Left forelimb (tissue), 1 donor: ENCODE measurements around the gene TSPYL1.

Experiments
- DNase-seq: peaks from one replicate; pipeline ENCODE4 v3.0.0-alpha.2; 2018; ENCODE audit warnings: low spot score

Gene TSPYL1

GRCh38 chr6:116256694-116257093 lies 23.0 kb downstream of the TSPYL1 start:
- DNase-seq, result no peak

- no peak for DNase-seq
These were observed 24.4 kb downstream of the TSPYL1 start for GRCh38 chr6:116255246-116255800.

DNA sequence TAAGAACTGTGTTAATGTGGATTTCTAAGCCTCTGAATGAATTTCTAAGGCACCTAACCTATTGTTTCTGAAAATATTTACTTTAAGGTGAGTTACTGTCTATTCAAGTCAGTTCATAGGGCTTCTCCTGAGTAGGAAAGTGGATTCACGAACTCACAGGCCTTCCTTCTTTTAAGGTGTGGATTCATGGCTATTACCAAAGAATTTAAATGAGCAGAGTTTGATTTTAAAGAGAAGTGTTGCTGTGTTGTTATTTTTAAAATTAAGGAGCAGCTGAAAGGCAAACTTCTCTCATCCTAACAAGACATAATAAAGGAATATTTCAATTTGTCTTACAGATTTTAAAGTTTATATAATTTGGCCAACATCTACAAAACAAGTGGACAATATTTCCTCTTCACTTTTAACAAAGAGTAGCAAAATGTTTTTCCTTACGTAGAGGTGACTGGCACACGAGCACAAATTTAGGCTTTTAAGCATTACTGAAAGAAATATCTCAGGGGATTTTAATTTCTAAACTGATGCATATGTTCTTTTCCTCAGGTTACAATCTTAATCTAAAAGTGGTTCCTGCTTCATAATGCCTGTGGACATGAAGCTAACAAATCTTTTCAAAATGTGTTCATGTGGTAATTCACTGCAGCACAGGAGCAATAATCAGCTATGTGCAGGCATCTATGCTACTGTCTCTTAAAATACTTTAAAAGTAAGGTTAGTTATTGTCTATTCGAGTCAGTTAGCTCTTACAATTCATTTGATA lies 25.3 kb downstream of the TSPYL1 start:
- no peak for DNase-seq

GRCh38 chr6:116253505-116254296 lies 26.0 kb downstream of the TSPYL1 start, which contains the start of gene TSPYL4:
TSS of gene TSPYL4 (minus strand) at chr6:116254075. CDS start at chr6:116254008, 67 bp downstream.
- peak; percentile 94 for DNase-seq

DNA sequence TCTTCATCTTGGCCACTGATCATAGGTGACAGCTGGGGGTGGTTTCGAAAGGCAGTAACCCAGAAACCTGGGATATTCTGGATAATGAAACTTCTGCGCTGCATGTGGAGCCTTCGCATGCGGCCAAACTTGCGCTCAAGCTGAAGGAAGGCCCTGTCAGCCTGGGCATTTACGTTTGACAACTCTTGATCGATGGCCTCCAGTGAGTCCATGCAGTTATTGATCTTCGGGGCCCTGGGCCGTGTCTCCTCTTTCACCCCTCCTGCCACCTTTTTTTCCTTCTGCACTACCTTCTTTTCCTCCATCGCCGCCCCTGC lies 26.6 kb downstream of the TSPYL1 start:
- DNase-seq, result no peak

DNA sequence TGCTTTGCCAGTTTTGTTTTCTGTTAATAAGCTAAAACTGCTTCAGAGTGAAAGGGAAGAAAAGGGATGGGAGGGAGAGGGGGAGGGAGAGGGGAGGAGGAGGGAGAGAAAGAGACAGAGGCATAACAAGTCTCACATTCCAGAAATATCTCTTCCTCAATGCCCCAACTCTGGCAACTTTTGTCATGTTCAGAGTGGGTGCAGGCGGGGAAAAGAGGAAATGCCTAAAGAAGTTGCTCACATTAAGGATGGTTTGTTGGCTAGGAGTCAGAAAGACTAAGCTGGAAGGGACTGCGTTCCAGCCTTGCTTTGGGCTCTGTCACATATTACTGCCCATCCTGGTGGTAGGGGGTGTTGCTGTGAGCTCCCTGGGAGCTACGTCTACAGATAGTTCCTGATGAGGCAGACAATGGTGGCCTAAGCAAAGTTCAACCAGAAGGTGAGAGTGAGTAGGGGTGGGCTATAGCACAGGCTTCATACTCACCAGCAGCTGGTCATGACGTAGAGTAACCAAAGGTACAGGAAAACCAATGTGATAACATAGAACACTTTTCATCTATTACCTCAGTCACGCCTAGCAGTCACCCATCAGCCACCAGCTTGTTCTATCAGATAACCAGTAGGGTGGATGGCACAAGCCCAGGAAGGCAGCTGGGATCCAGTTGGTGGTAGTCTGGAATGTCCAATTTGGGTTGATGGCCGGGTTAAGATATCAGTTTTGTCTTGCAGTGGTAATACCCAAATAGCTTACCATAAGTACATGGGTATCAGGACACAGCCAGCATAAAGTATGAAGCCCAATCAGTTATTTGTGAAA lies 28.0 kb downstream of the TSPYL1 start:
- DNase-seq, result no peak

DNA sequence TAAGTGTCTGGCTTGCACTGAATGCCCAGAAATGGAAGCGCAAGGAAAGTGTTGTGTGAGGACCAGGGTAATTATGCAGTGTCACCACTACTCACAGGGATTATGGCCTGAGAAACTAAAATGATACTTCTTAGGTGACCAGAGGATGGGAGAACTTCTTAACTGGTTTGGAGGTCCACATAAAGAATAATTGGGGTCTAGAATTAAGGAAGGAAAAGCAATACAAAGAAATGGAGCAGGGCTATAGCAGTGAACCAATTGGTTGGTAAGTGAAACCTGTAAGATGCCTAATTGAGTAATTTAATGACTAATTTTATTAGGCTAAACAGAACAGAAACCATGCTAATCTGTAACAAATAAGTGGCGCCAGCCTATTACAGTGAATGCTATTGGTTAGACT lies 31.2 kb downstream of the TSPYL1 start:
- DNase-seq, result no peak

GRCh38 chr6:116247285-116247684 lies 32.4 kb downstream of the TSPYL1 start:
- no peak for DNase-seq

DNA sequence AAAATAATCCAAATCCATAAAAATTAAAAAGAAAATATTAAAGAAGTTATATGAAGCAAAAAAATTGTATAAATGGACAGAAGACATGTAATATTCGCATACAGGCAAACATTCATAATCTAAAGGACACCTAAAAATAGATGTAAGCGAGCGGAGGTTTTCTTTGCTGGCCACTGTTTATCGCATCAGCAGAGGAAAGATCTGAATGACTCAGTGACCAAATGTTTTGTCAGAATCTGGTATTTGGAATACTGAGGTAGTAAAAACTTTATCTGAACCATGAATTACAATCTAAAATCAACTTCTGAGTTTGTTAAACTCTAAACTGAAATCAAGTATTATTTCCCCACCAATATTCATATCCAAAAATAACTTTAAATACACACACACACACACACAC lies 33.6 kb downstream of the TSPYL1 start:
- no peak for DNase-seq

GRCh38 chr6:116244284-116244683 lies 35.4 kb downstream of the TSPYL1 start:
- no peak for DNase-seq

DNA sequence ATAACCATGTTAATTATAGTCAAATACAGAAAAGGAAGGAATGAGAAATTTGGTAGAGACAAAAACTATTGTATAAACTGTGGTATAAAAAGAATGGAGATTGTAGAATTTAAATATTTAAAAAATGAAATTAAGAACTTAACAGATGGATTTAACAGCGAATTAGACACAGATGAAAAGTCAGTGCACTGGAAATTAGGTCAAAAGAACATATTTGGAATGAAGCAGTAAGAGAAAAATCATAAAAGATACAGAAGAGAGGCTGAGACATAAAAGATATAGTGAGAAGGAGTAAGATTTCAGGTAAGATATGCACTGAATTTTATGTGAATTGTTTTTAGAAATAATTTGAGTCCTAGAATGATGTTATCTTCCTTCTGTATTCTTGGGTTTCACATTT lies 39.9 kb downstream of the TSPYL1 start:
- DNase-seq, result no peak

- DNase-seq, result no peak
These were observed 40.5 kb downstream of the TSPYL1 start for GRCh38 chr6:116239256-116239655.

DNA sequence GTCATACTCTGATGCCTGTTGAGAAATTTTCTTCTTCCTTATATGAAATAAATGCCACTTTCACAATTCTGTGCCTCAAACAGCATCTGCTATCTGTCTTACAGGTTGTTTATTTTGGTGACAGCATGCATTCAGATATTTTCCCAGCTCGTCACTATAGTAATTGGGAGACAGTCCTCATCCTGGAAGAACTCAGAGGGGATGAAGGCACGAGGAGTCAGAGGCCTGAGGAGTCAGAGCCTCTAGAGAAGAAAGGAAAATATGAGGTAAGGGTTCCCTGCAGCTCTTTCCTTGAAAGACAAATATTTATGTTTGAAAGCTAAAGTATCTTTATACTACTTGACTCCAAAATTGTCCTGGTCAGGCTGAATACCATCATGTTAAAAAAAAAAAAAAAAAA lies 41.6 kb downstream of the TSPYL1 start:
- no peak for DNase-seq

DNA sequence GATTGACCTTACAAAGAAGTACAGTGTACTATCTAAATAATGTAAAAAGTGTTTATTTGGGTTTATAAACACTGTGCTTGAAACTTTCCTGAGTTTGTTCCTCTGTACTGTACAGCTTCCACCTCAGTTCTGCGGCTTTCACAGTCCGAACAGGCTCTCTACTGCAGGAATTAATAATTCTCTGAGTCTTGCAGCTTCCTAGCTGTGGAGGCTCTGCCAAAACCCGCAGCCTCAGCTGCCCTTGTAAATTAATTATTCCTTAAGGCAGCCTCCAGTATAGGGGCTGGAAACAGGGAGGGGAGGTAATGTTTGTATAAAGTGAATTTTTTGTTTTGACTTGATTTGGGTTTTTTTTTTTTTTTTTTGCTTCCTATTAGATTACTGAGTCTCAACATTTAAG lies 45.0 kb downstream of the TSPYL1 start:
- no peak for DNase-seq

DNA sequence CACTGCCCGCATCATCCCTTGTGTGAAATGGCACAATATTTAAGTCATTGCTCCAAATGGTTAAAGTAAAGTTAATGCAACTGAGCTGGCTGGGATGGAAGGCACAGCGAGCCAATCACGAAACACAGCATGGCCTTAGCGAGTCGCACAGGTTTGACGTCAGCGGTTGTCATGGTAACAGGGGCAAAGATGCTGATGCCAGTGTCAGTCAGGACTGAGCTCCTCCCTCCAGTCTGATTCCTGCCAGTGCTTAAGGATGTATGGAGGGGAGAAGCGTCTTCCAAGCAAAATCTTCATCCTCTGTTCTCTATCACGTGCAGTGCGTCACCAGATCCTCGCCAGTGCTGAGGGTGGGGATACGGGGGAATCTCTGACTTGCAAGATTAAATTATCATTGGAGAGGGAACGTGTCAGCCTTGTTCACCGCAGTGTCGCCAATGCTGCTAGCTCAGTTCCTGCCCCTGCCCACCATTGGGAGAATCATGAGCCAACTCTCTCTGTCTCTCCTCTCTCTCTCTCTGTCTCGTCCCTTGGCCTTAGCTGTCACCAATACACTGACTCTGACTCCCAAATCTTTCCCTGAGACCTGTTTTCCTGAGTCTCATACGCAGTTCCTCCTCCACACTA lies 50.3 kb downstream of the TSPYL1 start:
- peak; percentile 90 for DNase-seq
